Activated T-cell treated with anti-CD3 and anti-CD28 coated beads, Interleukin-2, amount 50 U/mL, for 24 hours (primary cell): ENCODE results near the gene AIG1.

Source experiments
- DNase-seq: peaks from one replicate; pipeline ENCODE4 v3.0.0-alpha.2; 2020
- H3K27ac Mint-ChIP-seq: 2 replicates; pipeline ENCODE4 v1.8.0; 2020; ENCODE audit warnings: mild to moderate bottlenecking, mixed read lengths
- H3K27me3 Mint-ChIP-seq: 2 replicates; pipeline ENCODE4 v1.8.0; 2020; ENCODE audit warnings: mixed read lengths
- H3K36me3 Mint-ChIP-seq: 2 replicates; pipeline ENCODE4 v1.8.0; 2020; ENCODE audit warnings: low read depth, mixed read lengths
- H3K4me1 Mint-ChIP-seq: 2 replicates; pipeline ENCODE4 v1.8.0; 2020; ENCODE audit warnings: low read depth, mixed read lengths
- H3K4me3 Mint-ChIP-seq: 2 replicates; pipeline ENCODE4 v1.8.0; 2020; ENCODE audit warnings: mild to moderate bottlenecking, moderate library complexity, mixed read lengths
- H3K9me3 Mint-ChIP-seq: 2 replicates; pipeline ENCODE4 v1.8.0; 2020; ENCODE audit warnings: mixed read lengths

The AIG1 gene

DNA sequence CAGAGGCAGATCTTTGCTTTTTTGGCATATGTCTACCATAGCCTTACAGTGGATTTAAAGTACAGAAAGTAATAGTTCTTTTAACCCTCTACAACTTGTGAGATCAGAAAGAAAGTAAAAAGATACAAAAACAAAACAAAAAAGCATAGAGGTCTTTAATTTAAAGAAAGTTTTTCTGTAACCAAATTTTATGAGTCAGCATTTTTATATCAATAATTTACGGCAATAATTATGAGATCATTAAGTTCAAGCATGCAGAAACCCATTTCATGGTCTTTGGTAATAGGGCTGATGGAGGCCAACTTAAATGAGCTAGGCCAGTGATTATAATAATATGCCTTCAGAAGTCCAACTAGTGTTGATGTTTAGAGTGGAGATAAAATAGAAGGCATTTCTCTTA is 145.9 kb downstream of the AIG1 start:
- H3K4me1 Mint-ChIP-seq: no peaks in the 10 kb centered on the region
- H3K36me3 Mint-ChIP-seq: peaks cover 6% of the 10 kb centered on the region
- no peak overlapping the region for H3K4me3 Mint-ChIP-seq
- H3K27me3 Mint-ChIP-seq: no peaks in the 10 kb centered on the region
- no peak for DNase-seq
- peaks cover 16% of the 10 kb centered on the region for H3K9me3 Mint-ChIP-seq
- H3K27ac Mint-ChIP-seq: no peak overlapping the region

DNA sequence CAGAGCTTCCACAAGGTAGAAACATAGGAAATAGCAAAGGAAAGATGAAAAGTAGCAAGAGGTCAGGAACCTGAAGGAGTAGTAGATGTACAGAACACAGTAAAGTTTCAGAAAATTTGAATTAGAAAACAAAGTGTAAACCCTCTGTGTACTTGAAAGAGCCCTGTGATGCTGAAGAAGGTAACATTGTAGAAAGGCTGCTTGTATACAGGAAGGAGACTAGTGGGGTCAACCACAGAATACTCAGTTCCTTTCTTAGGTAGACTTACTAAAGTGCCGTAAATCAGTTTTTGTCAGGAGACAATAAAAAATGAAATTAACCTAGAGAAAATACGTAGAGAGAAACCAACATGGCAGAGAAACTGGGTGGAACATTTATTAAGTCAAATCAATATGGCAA is 149.7 kb downstream of the AIG1 start:
- Mint-ChIP-seq H3K27me3 (no peaks in the 10 kb centered on the region), H3K9me3 (peaks cover 6% of the 10 kb centered on the region), H3K4me3 (no peak overlapping the region), H3K4me1 (no peaks in the 10 kb centered on the region), H3K27ac (no peak overlapping the region), H3K36me3 (no peaks in the 10 kb centered on the region)
- DNase-seq: no peak

DNA sequence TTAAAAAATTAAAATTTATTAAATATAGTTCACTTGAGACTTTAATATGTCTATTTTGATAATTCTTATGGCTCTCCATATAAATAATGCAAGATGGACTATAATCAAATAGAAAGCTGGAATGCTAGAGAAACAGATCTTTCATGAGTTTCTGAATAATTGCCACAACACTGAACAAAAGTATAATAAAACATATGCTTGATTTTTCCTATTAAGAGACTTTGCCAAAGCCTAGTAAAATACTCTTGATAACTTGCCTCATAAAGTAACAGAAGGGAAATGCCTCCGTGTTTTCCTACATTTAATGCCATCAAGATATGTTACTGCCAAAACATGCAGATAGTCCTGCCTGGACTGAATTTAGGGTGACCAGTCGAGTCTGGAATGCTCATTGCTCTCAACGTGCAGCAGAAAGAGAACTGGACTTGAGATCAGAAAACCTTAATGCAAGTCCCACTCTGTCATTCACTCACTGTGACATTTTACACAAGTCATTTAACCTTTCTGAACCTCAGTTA is 153.2 kb downstream of the AIG1 start:
- no peaks in the 10 kb centered on the region for H3K27me3 Mint-ChIP-seq
- DNase-seq: no peak
- no peak overlapping the region for H3K4me3 Mint-ChIP-seq
- H3K4me1 Mint-ChIP-seq: no peaks in the 10 kb centered on the region
- H3K36me3 Mint-ChIP-seq: no peaks in the 10 kb centered on the region
- no peak overlapping the region for H3K27ac Mint-ChIP-seq
- peaks cover 6% of the 10 kb centered on the region for H3K9me3 Mint-ChIP-seq

- no peak for DNase-seq
- no peaks in the 10 kb centered on the region for H3K4me1 Mint-ChIP-seq
Measured at GRCh38 chr6:143215363-143215762, 154.7 kb downstream of the AIG1 start.

DNA sequence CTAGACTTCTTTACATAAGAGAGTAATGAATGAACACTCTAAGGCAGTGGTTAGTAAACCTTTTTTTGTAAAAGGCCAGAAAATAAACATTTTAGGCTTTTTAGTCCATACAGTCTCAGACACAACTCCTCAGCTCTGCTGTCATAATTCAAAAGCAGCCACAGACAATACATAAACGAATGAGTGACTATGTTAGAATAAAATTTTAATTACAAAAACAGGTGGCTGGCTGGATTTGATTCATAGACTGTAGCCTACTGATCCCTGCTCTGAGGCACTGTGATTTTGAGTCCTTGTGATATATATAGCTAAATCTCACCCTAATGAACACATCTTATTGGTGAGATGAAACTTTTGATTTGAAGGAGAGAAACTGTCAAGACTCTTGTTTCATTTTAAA is 155.1 kb downstream of the AIG1 start:
- no peak for DNase-seq
- Mint-ChIP-seq H3K4me1 (no peaks in the 10 kb centered on the region), H3K27me3 (no peaks in the 10 kb centered on the region), H3K27ac (no peak overlapping the region), H3K4me3 (no peak overlapping the region), H3K36me3 (no peaks in the 10 kb centered on the region), H3K9me3 (no peaks in the 10 kb centered on the region)

More at GRCh38 chr6:143215363-143215762, 154.7 kb downstream of the AIG1 start:
- no peak overlapping the region for H3K27ac Mint-ChIP-seq
- H3K4me3 Mint-ChIP-seq: no peak overlapping the region
- no peaks in the 10 kb centered on the region for H3K27me3 Mint-ChIP-seq
- no peaks in the 10 kb centered on the region for H3K9me3 Mint-ChIP-seq
- no peaks in the 10 kb centered on the region for H3K36me3 Mint-ChIP-seq

DNA sequence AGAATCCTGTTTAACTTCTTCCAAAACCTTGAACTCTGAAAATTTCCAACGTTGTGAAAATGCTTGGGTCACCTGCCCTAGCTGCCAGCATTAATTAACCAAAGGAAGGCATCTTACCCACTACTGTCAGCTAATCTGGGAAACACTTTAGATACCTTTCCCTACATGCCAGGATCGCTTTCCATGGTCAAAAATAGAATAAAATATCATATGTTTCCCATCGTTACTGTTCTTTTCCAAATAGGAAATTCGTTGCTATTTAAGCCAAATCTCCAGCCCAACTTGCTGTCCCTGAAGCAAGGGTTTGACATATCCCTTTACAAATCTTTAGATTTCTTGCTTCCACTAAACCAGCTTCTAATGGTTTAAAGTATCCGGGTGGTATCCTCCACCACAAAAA is 157.5 kb downstream of the AIG1 start:
- H3K27ac Mint-ChIP-seq: no peak overlapping the region
- no peak overlapping the region for H3K4me3 Mint-ChIP-seq
- no peak for DNase-seq
- no peaks in the 10 kb centered on the region for H3K4me1 Mint-ChIP-seq
- no peaks in the 10 kb centered on the region for H3K36me3 Mint-ChIP-seq
- no peaks in the 10 kb centered on the region for H3K27me3 Mint-ChIP-seq
- H3K9me3 Mint-ChIP-seq: no peaks in the 10 kb centered on the region

GRCh38 chr6:143221698-143222097 is 161.0 kb downstream of the AIG1 start:
- no peaks in the 10 kb centered on the region for H3K9me3 Mint-ChIP-seq
- no peaks in the 10 kb centered on the region for H3K4me1 Mint-ChIP-seq
- no peak for DNase-seq
- H3K36me3 Mint-ChIP-seq: no peaks in the 10 kb centered on the region
- H3K27ac Mint-ChIP-seq: no peak overlapping the region
- H3K27me3 Mint-ChIP-seq: no peaks in the 10 kb centered on the region
- H3K4me3 Mint-ChIP-seq: no peak overlapping the region

DNA sequence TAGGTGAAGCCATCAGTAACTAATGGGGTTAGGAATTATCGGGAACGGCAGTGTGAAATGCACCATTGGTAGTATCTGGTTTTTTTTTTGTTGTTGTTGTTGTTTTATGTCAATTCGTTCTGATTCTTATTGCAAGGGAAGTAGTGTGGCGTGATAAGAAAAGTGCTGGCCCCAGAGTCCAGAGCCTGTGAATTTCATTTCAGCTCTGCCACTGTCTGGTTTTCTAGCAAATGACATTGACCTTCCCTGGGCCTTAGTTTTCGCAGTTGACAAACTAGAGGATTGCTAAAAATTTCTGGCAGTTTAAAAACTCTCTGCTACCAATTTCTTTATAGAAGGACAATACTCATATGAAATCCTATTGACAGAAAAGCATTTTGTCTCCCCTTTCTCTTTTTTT is 161.6 kb downstream of the AIG1 start:
- no peaks in the 10 kb centered on the region for H3K27me3 Mint-ChIP-seq

GRCh38 chr6:143222801-143223231 is 162.1 kb downstream of the AIG1 start:
- Mint-ChIP-seq H3K4me3 (no peak overlapping the region), H3K9me3 (no peaks in the 10 kb centered on the region), H3K4me1 (no peaks in the 10 kb centered on the region), H3K27ac (no peak overlapping the region), H3K36me3 (no peaks in the 10 kb centered on the region), H3K27me3 (no peaks in the 10 kb centered on the region)
- DNase-seq: no peak

More for the DNA sequence above, 161.6 kb downstream of the AIG1 start:
- Mint-ChIP-seq H3K9me3 (no peaks in the 10 kb centered on the region), H3K36me3 (no peaks in the 10 kb centered on the region), H3K27ac (no peak overlapping the region), H3K4me3 (no peak overlapping the region), H3K4me1 (no peaks in the 10 kb centered on the region)
- no peak for DNase-seq

DNA sequence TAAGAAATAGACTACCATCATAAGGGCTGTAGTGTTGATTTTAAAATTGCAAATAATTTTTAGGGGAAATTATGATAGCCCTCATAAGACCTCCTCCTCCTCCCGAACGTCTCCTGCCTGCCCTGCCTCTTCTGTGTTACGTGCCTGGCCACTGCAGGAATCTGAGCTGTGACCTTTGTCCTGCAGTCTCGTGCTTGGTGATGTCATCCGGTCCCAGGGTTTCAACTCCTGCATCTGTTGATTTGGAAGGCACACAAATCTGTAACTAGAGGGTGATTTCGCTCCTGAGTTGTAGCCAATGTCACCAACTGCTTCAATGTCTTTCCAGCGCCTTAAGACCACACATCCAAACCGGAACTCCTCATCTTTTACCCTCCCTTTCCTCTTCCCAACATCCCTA is 163.2 kb downstream of the AIG1 start:
- no peak overlapping the region for H3K4me3 Mint-ChIP-seq
- no peaks in the 10 kb centered on the region for H3K27me3 Mint-ChIP-seq
- no peaks in the 10 kb centered on the region for H3K36me3 Mint-ChIP-seq
- no peak overlapping the region for H3K27ac Mint-ChIP-seq
- H3K9me3 Mint-ChIP-seq: no peaks in the 10 kb centered on the region
- DNase-seq: no peak
- H3K4me1 Mint-ChIP-seq: no peaks in the 10 kb centered on the region

- Mint-ChIP-seq H3K4me1 (no peaks in the 10 kb centered on the region), H3K9me3 (no peaks in the 10 kb centered on the region), H3K27ac (no peak overlapping the region), H3K27me3 (no peaks in the 10 kb centered on the region), H3K36me3 (no peaks in the 10 kb centered on the region), H3K4me3 (no peak overlapping the region)
- no peak for DNase-seq
Measured at GRCh38 chr6:143224516-143224915, 163.8 kb downstream of the AIG1 start.

- Mint-ChIP-seq H3K4me1 (no peaks in the 10 kb centered on the region), H3K9me3 (no peaks in the 10 kb centered on the region), H3K4me3 (no peak overlapping the region), H3K36me3 (no peaks in the 10 kb centered on the region), H3K27me3 (no peaks in the 10 kb centered on the region), H3K27ac (no peak overlapping the region)
- no peak for DNase-seq
Measured at GRCh38 chr6:143225929-143226328, 165.2 kb downstream of the AIG1 start.

DNA sequence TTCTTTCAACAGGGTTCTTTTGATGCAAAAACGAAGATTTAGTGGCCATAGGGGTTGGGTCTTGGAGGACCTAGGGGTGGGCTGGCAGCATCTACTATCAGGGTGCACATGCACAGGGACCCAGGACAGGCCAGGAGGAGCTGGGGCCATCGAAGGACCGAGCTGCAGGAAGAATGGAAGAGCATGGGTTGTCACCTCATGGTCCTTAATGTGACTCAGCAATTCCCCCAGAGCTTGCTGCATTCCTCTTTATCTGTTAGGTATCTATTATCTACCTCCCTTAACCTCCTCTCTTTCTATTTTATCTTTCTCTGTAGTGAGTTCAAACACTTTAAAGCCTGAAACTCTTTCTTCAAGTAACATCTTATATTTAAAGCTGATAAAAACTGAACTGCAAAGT is 167.0 kb downstream of the AIG1 start:
- no peaks in the 10 kb centered on the region for H3K36me3 Mint-ChIP-seq
- H3K27ac Mint-ChIP-seq: no peak overlapping the region
- DNase-seq: no peak
- no peaks in the 10 kb centered on the region for H3K9me3 Mint-ChIP-seq
- H3K27me3 Mint-ChIP-seq: no peaks in the 10 kb centered on the region
- H3K4me3 Mint-ChIP-seq: no peak overlapping the region
- no peaks in the 10 kb centered on the region for H3K4me1 Mint-ChIP-seq

DNA sequence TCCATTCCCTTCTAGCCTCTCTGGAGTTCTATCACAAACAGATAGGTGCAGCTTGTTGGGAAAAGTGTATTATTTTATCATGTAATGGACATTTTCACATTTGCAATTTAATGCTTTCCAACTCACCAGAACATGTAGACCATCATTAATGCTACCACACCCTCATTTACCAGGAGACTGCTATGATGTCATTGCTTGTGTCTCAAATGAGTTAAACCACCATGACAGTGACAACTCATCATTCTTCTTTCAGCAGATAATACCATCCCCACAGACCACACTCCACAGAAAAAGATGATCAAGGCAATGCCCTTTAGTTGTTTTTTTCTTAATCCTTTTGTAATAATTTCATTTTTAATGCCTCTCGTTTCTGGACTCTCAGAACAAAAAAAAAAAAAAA is 168.7 kb downstream of the AIG1 start:
- H3K4me1 Mint-ChIP-seq: no peaks in the 10 kb centered on the region
- no peak overlapping the region for H3K27ac Mint-ChIP-seq
- no peak overlapping the region for H3K4me3 Mint-ChIP-seq
- H3K27me3 Mint-ChIP-seq: no peaks in the 10 kb centered on the region
- no peaks in the 10 kb centered on the region for H3K9me3 Mint-ChIP-seq
- H3K36me3 Mint-ChIP-seq: no peaks in the 10 kb centered on the region
- DNase-seq: no peak

DNA sequence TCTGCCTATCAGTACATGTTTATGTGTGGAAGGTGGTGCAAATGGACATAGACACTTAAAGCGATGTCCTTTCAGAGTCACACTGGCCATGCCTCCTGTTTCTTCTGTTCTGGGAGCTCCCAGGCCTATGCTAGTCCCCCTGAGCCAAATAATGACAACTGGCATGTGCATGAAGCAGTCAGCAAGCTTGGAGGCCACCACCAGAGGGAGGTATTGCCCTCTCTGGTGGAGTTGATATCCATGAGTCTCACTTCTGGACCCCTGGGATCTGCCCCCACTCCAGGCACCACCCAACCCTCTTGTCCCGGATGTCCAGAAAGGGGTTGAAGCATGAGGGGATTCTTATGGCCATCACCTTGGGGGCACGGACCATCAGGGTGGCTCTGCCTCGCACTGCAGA is 172.2 kb downstream of the AIG1 start:
- H3K4me3 Mint-ChIP-seq: no peak overlapping the region
- H3K27me3 Mint-ChIP-seq: no peaks in the 10 kb centered on the region
- no peaks in the 10 kb centered on the region for H3K9me3 Mint-ChIP-seq
- DNase-seq: peak; percentile 35
- H3K36me3 Mint-ChIP-seq: no peaks in the 10 kb centered on the region
- no peaks in the 10 kb centered on the region for H3K4me1 Mint-ChIP-seq
- no peak overlapping the region for H3K27ac Mint-ChIP-seq

DNA sequence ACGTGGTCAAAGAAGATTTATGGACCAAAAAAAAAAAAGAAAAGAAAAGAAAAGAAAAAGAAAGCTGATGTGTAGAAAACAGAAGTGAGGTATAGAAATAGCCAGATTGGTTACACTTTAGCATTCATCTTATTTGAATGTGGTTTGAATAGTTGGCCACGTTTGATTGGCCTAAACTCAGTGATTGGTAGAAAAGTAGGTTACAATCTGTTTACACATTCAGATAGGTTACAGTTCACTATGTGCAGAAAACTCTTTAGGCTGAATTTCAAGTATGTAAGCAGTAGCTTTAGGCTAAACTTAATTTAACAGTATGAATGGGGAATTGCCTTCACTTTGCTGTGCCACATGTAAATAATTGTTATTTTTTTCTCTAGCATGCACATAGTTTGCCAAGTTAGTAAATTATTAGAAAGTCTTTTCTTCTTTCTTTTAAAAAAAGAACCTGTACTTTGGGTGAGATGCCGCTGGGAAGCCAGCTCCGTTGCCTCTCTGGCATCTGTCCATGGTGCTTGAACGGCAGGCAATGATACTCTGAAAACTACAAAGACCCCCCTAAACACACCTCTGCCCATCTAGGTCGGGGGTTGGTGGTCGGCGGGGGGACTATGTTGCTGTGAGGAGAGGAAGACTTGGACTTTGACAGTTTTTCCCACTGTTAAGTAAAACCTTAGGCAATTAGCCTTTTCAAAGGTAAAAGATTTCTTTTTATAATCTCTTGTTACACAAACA is 173.0 kb downstream of the AIG1 start:
- Mint-ChIP-seq H3K36me3 (no peaks in the 10 kb centered on the region), H3K9me3 (no peaks in the 10 kb centered on the region), H3K27me3 (no peaks in the 10 kb centered on the region), H3K4me1 (no peaks in the 10 kb centered on the region), H3K4me3 (no peak overlapping the region), H3K27ac (no peak overlapping the region)
- no peak for DNase-seq
